ENCODE results near the gene GJB1. TPM values are rescaled to one million over a fixed set of nuclear protein-coding genes. Genes with fewer than 3 reads are reported as not detected.

Gene GJB1
- total RNA-seq, result not detected in 2 replicates

- no peaks in the 10 kb centered on the region for H4K20me1 ChIP-seq (ENCODE audit: insufficient read depth, low read length)
- no peak within 1 kb of the TSS for H3K4me3 ChIP-seq (ENCODE audit: insufficient read depth, low read length)
- H3K9me3 ChIP-seq (ENCODE audit: low read depth, low read length), result no peaks in the 10 kb centered on the region
- H3K27me3 ChIP-seq (ENCODE audit: insufficient read depth, low read length), result peaks cover 3% of the 10 kb centered on the region
- H3K4me2 ChIP-seq (ENCODE audit: insufficient read depth, low read length), result no peak within 1 kb of the TSS
- no peaks in the 10 kb centered on the region for H3K36me3 ChIP-seq (ENCODE audit: insufficient read depth, low read length)
- no peaks in the 10 kb centered on the region for H3K4me1 ChIP-seq (ENCODE audit: insufficient read depth, low read length)
- TF ChIP-seq CTCF (IDR thresholded peaks at IDR 0.05; ENCODE audit: extremely low read depth, low read depth, low read length), result no peak
- no peak within 1 kb of the TSS for H3K27ac ChIP-seq (ENCODE audit: low read depth, low read length)
- no peaks in the 10 kb centered on the region for H3K79me2 ChIP-seq (ENCODE audit: insufficient read depth, low read length)
- no peak within 1 kb of the TSS for H2AFZ ChIP-seq (ENCODE audit: low read length)
- no peak for DNase-seq (ENCODE audit: insufficient read length, low spot score, missing footprints)
These were observed at the start of gene GJB1 for GRCh38 chrX:71222929-71223328. GJB1 (plus strand) TSS chrX:71223224; CDS start chrX:71223708, 484 bp downstream.

GRCh38 chrX:71173440-71173839 is 49.6 kb upstream of the GJB1 start:
- TF ChIP-seq CTCF (IDR thresholded peaks at IDR 0.05; ENCODE audit: extremely low read depth, low read depth, low read length), result no peak
- Histone ChIP-seq H3K4me1 (ENCODE audit: insufficient read depth, low read length) (no peaks in the 10 kb centered on the region), H3K4me2 (ENCODE audit: insufficient read depth, low read length) (no peak overlapping the region), H2AFZ (ENCODE audit: low read length) (no peak overlapping the region), H3K27me3 (ENCODE audit: insufficient read depth, low read length) (peaks cover 15% of the 10 kb centered on the region), H3K27ac (ENCODE audit: low read depth, low read length) (no peak overlapping the region), H4K20me1 (ENCODE audit: insufficient read depth, low read length) (no peaks in the 10 kb centered on the region), H3K4me3 (ENCODE audit: insufficient read depth, low read length) (no peak overlapping the region), H3K9me3 (ENCODE audit: low read depth, low read length) (no peaks in the 10 kb centered on the region), H3K79me2 (ENCODE audit: insufficient read depth, low read length) (no peaks in the 10 kb centered on the region), H3K36me3 (ENCODE audit: insufficient read depth, low read length) (no peaks in the 10 kb centered on the region)
- no peak for DNase-seq (ENCODE audit: insufficient read length, low spot score, missing footprints)

- H4K20me1 ChIP-seq (ENCODE audit: insufficient read depth, low read length), result no peaks in the 10 kb centered on the region
- H3K9me3 ChIP-seq (ENCODE audit: low read depth, low read length), result no peaks in the 10 kb centered on the region
- no peaks in the 10 kb centered on the region for H3K79me2 ChIP-seq (ENCODE audit: insufficient read depth, low read length)
- no peak overlapping the region for H3K4me3 ChIP-seq (ENCODE audit: insufficient read depth, low read length)
- no peak overlapping the region for H2AFZ ChIP-seq (ENCODE audit: low read length)
- H3K4me2 ChIP-seq (ENCODE audit: insufficient read depth, low read length), result no peak overlapping the region
- no peak overlapping the region for H3K27ac ChIP-seq (ENCODE audit: low read depth, low read length)
- H3K27me3 ChIP-seq (ENCODE audit: insufficient read depth, low read length), result peaks cover 15% of the 10 kb centered on the region
- H3K4me1 ChIP-seq (ENCODE audit: insufficient read depth, low read length), result peaks cover 6% of the 10 kb centered on the region
- TF ChIP-seq CTCF (IDR thresholded peaks at IDR 0.05; ENCODE audit: extremely low read depth, low read depth, low read length), result no peak
- DNase-seq (ENCODE audit: insufficient read length, low spot score, missing footprints), result no peak
- H3K36me3 ChIP-seq (ENCODE audit: insufficient read depth, low read length), result no peaks in the 10 kb centered on the region
These were observed 48.2 kb upstream of the GJB1 start for GRCh38 chrX:71174795-71175194.

- no peak overlapping the region for H3K4me3 ChIP-seq (ENCODE audit: insufficient read depth, low read length)
- H3K9me3 ChIP-seq (ENCODE audit: low read depth, low read length), result no peaks in the 10 kb centered on the region
- H2AFZ ChIP-seq (ENCODE audit: low read length), result no peak overlapping the region
- H4K20me1 ChIP-seq (ENCODE audit: insufficient read depth, low read length), result no peaks in the 10 kb centered on the region
- peaks cover 6% of the 10 kb centered on the region for H3K4me1 ChIP-seq (ENCODE audit: insufficient read depth, low read length)
- DNase-seq (ENCODE audit: insufficient read length, low spot score, missing footprints), result no peak
- peaks cover 15% of the 10 kb centered on the region for H3K27me3 ChIP-seq (ENCODE audit: insufficient read depth, low read length)
- TF ChIP-seq CTCF (IDR thresholded peaks at IDR 0.05; ENCODE audit: extremely low read depth, low read depth, low read length), result no peak
- H3K79me2 ChIP-seq (ENCODE audit: insufficient read depth, low read length), result no peaks in the 10 kb centered on the region
- no peak overlapping the region for H3K27ac ChIP-seq (ENCODE audit: low read depth, low read length)
- no peak overlapping the region for H3K4me2 ChIP-seq (ENCODE audit: insufficient read depth, low read length)
- H3K36me3 ChIP-seq (ENCODE audit: insufficient read depth, low read length), result no peaks in the 10 kb centered on the region
These were observed 47.5 kb upstream of the GJB1 start for GRCh38 chrX:71175531-71175930.

Measured in osteoblast (primary cell).